ENCODE data around the gene COX4I1. TPM values are rescaled to one million over a fixed set of nuclear protein-coding genes. Genes with fewer than 3 reads are reported as not detected.
"Not testable (repeated sequence)": the region's sequence is repeated elsewhere in the genome, so short reads cannot be mapped to it uniquely, and the experiment has no call there.

The COX4I1 gene
- polyA plus RNA-seq, 3 donors, result 342 to 440 (median 390) TPM

- DNase-seq (ENCODE audit: extremely low read depth in 1 of 11, low read depth in 9 of 11, low spot score in 4 of 11), result no peak
Measured at GRCh38 chr16:85829751-85830445, 30.4 kb downstream of the COX4I1 start.

GRCh38 chr16:85830821-85831220, 31.3 kb downstream of the COX4I1 start:
- no peak for DNase-seq (ENCODE audit: extremely low read depth in 1 of 11, low read depth in 9 of 11, low spot score in 4 of 11)

GRCh38 chr16:85832570-85833218, 33.2 kb downstream of the COX4I1 start:
- DNase-seq (ENCODE audit: extremely low read depth in 1 of 11, low read depth in 9 of 11, low spot score in 4 of 11), result no peak

GRCh38 chr16:85833219-85833920, 33.9 kb downstream of the COX4I1 start:
- no peak for DNase-seq (ENCODE audit: extremely low read depth in 1 of 11, low read depth in 9 of 11, low spot score in 4 of 11)

GRCh38 chr16:85834741-85835140, 35.2 kb downstream of the COX4I1 start:
- DNase-seq (ENCODE audit: extremely low read depth in 1 of 11, low read depth in 9 of 11, low spot score in 4 of 11), result no peak

- no peak for DNase-seq (ENCODE audit: extremely low read depth in 1 of 11, low read depth in 9 of 11, low spot score in 4 of 11)
Measured at GRCh38 chr16:85835227-85835751, 35.8 kb downstream of the COX4I1 start.

GRCh38 chr16:85835956-85836705, 36.6 kb downstream of the COX4I1 start:
- no peak for DNase-seq (ENCODE audit: extremely low read depth in 1 of 11, low read depth in 9 of 11, low spot score in 4 of 11)

GRCh38 chr16:85836706-85837582, 37.4 kb downstream of the COX4I1 start:
- DNase-seq (ENCODE audit: extremely low read depth in 1 of 11, low read depth in 9 of 11, low spot score in 4 of 11), result no peak

GRCh38 chr16:85837654-85838053, 38.2 kb downstream of the COX4I1 start:
- not testable (repeated sequence) for DNase-seq (ENCODE audit: extremely low read depth in 1 of 11, low read depth in 9 of 11, low spot score in 4 of 11)

- no peak for DNase-seq (ENCODE audit: extremely low read depth in 1 of 11, low read depth in 9 of 11, low spot score in 4 of 11)
Measured at GRCh38 chr16:85838381-85838780, 38.9 kb downstream of the COX4I1 start.

GRCh38 chr16:85838876-85839585, 39.5 kb downstream of the COX4I1 start:
- DNase-seq (ENCODE audit: extremely low read depth in 1 of 11, low read depth in 9 of 11, low spot score in 4 of 11), result no peak

- DNase-seq (ENCODE audit: extremely low read depth in 1 of 11, low read depth in 9 of 11, low spot score in 4 of 11), result no peak
Measured at GRCh38 chr16:85839681-85840240, 40.3 kb downstream of the COX4I1 start.

GRCh38 chr16:85840395-85840794, 40.9 kb downstream of the COX4I1 start:
- DNase-seq (ENCODE audit: extremely low read depth in 1 of 11, low read depth in 9 of 11, low spot score in 4 of 11), result no peak

GRCh38 chr16:85840801-85841200, 41.3 kb downstream of the COX4I1 start:
- no peak for DNase-seq (ENCODE audit: extremely low read depth in 1 of 11, low read depth in 9 of 11, low spot score in 4 of 11)

GRCh38 chr16:85842435-85842834, 42.9 kb downstream of the COX4I1 start:
- no peak for DNase-seq (ENCODE audit: extremely low read depth in 1 of 11, low read depth in 9 of 11, low spot score in 4 of 11)

GRCh38 chr16:85842848-85843247, 43.4 kb downstream of the COX4I1 start:
- DNase-seq (ENCODE audit: extremely low read depth in 1 of 11, low read depth in 9 of 11, low spot score in 4 of 11), result no peak

GRCh38 chr16:85843471-85844168, 44.1 kb downstream of the COX4I1 start:
- no peak for DNase-seq (ENCODE audit: extremely low read depth in 1 of 11, low read depth in 9 of 11, low spot score in 4 of 11)

Measured in renal cortex interstitium (tissue), 11 donors.